IMR-90 (cell line): Measurements from ENCODE around the gene NIT1. TPM values are rescaled to one million over a fixed set of nuclear protein-coding genes. Genes with fewer than 3 reads are reported as not detected.

Experiments used
- ATAC-seq: fragments of 200-7000 bp; cut with Tn5 transposase; 2 replicates; pipeline ENCODE4 v1.9.1; 2020; ENCODE audit warnings: low read depth, mild to moderate bottlenecking, moderate library complexity
- BruUV-seq: library from RNA; stranded (reverse); fragments of 400-500 nt; replicated peaks from 2 replicates; lab custom pipeline; 2021; lab: Mats Ljungman, UMichigan
- CTCF ChIA-PET: fragments of 300-600 bp; formaldehyde crosslinking; extraction: SDS; loops from one replicate; lab custom pipeline; 2021; ENCODE audit warnings: antibody characterized with exemption; lab: Yijun Ruan, JAX
- POLR2A ChIA-PET: fragments of 300-600 bp; sonication (Branson Sonifier 250); formaldehyde crosslinking; loops from one replicate; lab custom pipeline; 2022; ENCODE audit warnings: antibody characterized with exemption; ENCODE audit not compliant: unreplicated experiment; lab: Charles Lee
- DNase-seq: peaks from one replicate; pipeline ENCODE4 v3.0.0; 2013
- H2AFZ ChIP-seq: replicated peaks from 2 replicates; pipeline ENCODE3; 2013; ENCODE audit warnings: low read length, mild to moderate bottlenecking; ENCODE audit not compliant: poor library complexity
- H2AK5ac ChIP-seq: 2 replicates; pipeline ENCODE4 v1.6.1; 2013; ENCODE audit warnings: low read depth, low read length, inconsistent platforms
- H2AK9ac ChIP-seq: replicated peaks from 2 replicates; pipeline ENCODE3; 2013; ENCODE audit warnings: mild to moderate bottlenecking, low read depth, low read length, moderate library complexity; ENCODE audit not compliant: poor library complexity
- H2BK120ac ChIP-seq: 2 replicates; pipeline ENCODE4 v1.6.1; 2013; ENCODE audit warnings: low read depth, low read length, inconsistent platforms
- H2BK15ac ChIP-seq: 3 replicates; pipeline ENCODE4 v1.6.1; 2013; ENCODE audit warnings: low read depth, low read length, inconsistent platforms
- H2BK20ac ChIP-seq: 2 replicates; pipeline ENCODE4 v1.6.1; 2013; ENCODE audit warnings: low read depth, mild to moderate bottlenecking, inconsistent platforms, low read length, moderate library complexity
- H2BK5ac ChIP-seq: 2 replicates; pipeline ENCODE4 v1.6.1; 2013; ENCODE audit warnings: mild to moderate bottlenecking, low read depth, low read length, inconsistent platforms; ENCODE audit not compliant: poor library complexity, severe bottlenecking
- H3K14ac ChIP-seq: replicated peaks from 2 replicates; pipeline ENCODE4 v1.6.1; 2013; ENCODE audit warnings: low read depth, low read length, inconsistent platforms
- H3K18ac ChIP-seq: 2 replicates; pipeline ENCODE4 v1.6.1; 2013; ENCODE audit warnings: low read depth, low read length, control low read depth
- H3K23ac ChIP-seq: 2 replicates; pipeline ENCODE4 v1.6.1; 2013; ENCODE audit warnings: low read depth, low read length, inconsistent platforms
- H3K27ac ChIP-seq: 2 replicates; pipeline ENCODE4 v1.5.1; 2013; ENCODE audit warnings: mild to moderate bottlenecking, control low read depth, low read length; ENCODE audit not compliant: insufficient read depth
- H3K27me3 ChIP-seq: 2 replicates; pipeline ENCODE4 v1.6.1; 2013; ENCODE audit warnings: low read length; ENCODE audit not compliant: control insufficient read depth, insufficient read depth
- H3K36me3 ChIP-seq: 2 replicates; pipeline ENCODE4 v1.6.1; 2013; ENCODE audit warnings: low read length, mixed read lengths; ENCODE audit not compliant: control insufficient read depth, insufficient read depth
- H3K4ac ChIP-seq: 2 replicates; pipeline ENCODE4 v1.6.1; 2013; ENCODE audit warnings: low read depth, low read length, inconsistent platforms
- H3K4me1 ChIP-seq: 2 replicates; pipeline ENCODE4 v1.6.1; 2013; ENCODE audit warnings: low read length, mixed read lengths; ENCODE audit not compliant: control insufficient read depth, insufficient read depth
- H3K4me2 ChIP-seq: 2 replicates; pipeline ENCODE4 v1.6.1; 2013; ENCODE audit warnings: low read depth, mild to moderate bottlenecking, control low read depth, low read length, moderate library complexity
- H3K4me3 ChIP-seq: 2 replicates; pipeline ENCODE4 v1.5.1; 2013; ENCODE audit warnings: low read depth, mild to moderate bottlenecking, control low read depth, low read length, moderate library complexity; ENCODE audit not compliant: insufficient read depth
- H3K56ac ChIP-seq: 2 replicates; pipeline ENCODE4 v1.6.1; 2013; ENCODE audit warnings: low read length, inconsistent platforms; ENCODE audit not compliant: insufficient read depth; ENCODE audit errors: extremely low read depth
- H3K79me1 ChIP-seq, 2 experiments: 2 replicates each; pipeline ENCODE4 v1.6.1; 2013; ENCODE audit warnings: low read length in 2 of 2, inconsistent platforms in 1 of 2, low read depth in 1 of 2
- H3K9ac ChIP-seq: 2 replicates; pipeline ENCODE4 v1.6.1; 2013; ENCODE audit warnings: low read depth, low read length, control low read depth
- H3K9me1 ChIP-seq: 2 replicates; pipeline ENCODE4 v1.6.1; 2013; ENCODE audit warnings: low read length, inconsistent platforms; ENCODE audit not compliant: insufficient read depth
- H3K9me3 ChIP-seq: 2 replicates; pipeline ENCODE4 v1.6.1; 2013; ENCODE audit warnings: low read length; ENCODE audit not compliant: control insufficient read depth, insufficient read depth
- H4K20me1 ChIP-seq: 2 replicates; pipeline ENCODE4 v1.6.1; 2013; ENCODE audit warnings: low read length, inconsistent platforms; ENCODE audit not compliant: insufficient read depth
- H4K5ac ChIP-seq: 2 replicates; pipeline ENCODE4 v1.6.1; 2013; ENCODE audit warnings: mild to moderate bottlenecking, low read depth, low read length, control low read depth
- H4K8ac ChIP-seq, 2 experiments: 2 replicates each; pipeline ENCODE4 v1.6.1; 2013; ENCODE audit warnings: low read depth in 2 of 2, low read length in 2 of 2, control low read depth in 1 of 2, inconsistent platforms in 1 of 2
- H4K91ac ChIP-seq: 2 replicates; pipeline ENCODE4 v1.6.1; 2013; ENCODE audit warnings: low read depth, low read length, inconsistent platforms; ENCODE audit not compliant: insufficient read depth
- CEBPB ChIP-seq: IDR thresholded peaks from 2 replicates; pipeline ENCODE4 v1.6.1; 2012; ENCODE audit warnings: low read depth, low read length, improper control_type of control experiment
- ELK1 ChIP-seq: fragments of 150-350 bp; IDR thresholded peaks from 2 replicates; pipeline ENCODE4 v1.6.1; 2016; ENCODE audit warnings: low read depth, mild to moderate bottlenecking, low read length, moderate library complexity, borderline replicate concordance
- FOS ChIP-seq: fragments of 150-350 bp; IDR thresholded peaks from 2 replicates; pipeline ENCODE4 v1.6.1; 2016; ENCODE audit warnings: low read depth, low read length
- MAZ ChIP-seq: IDR thresholded peaks from 2 replicates; pipeline ENCODE4 v1.6.1; 2012; ENCODE audit warnings: low read depth, mild to moderate bottlenecking, low read length, improper control_type of control experiment, moderate library complexity, borderline replicate concordance
- RFX5 ChIP-seq: IDR thresholded peaks from 2 replicates; pipeline ENCODE4 v1.8.0; 2012; ENCODE audit warnings: low read depth, mild to moderate bottlenecking, low read length, moderate library complexity
- SMC3 ChIP-seq: fragments of 150-350 bp; IDR thresholded peaks from 2 replicates; pipeline ENCODE4 v1.6.1; 2016; ENCODE audit warnings: low read depth, mild to moderate bottlenecking, antibody characterized with exemption, low read length, moderate library complexity
- WGBS, 2 experiments: methylation state at CpG; one replicate each; pipeline versions ENCODE4 v1.1.5 to v1.1.7; 2013; ENCODE audit warnings: missing lambda C conversion rate in 2 of 2; ENCODE audit not compliant: insufficient read length in 1 of 2; ENCODE audit errors: extremely low coverage in 2 of 2; 5-methylcytosine and 5-hydroxymethylcytosine counted together
- dilution Hi-C: fragments of 300-500 bp; cut with HindIII; formaldehyde crosslinking; loops from one replicate; pipeline ENCODE4 v1.14.3; 2018; ENCODE audit warnings: low sequenced_read_pairs; ENCODE audit not compliant: unreplicated experiment
- in situ Hi-C: fragments of 300-500 bp; cut with MboI; formaldehyde crosslinking; loops from 3 replicates; pipeline ENCODE4 v1.14.3; 2019; ENCODE audit warnings: low sequenced_read_pairs, inconsistent platforms, mixed read lengths
- intact Hi-C: fragments of 100-400 bp; cut with micrococcal nuclease; formaldehyde crosslinking; loops from 2 replicates; pipeline ENCODE4 v1.10.0; 2022
- polyA plus RNA-seq, 3 experiments: library from polyadenylated mRNA; depleted of rRNA; stranded (reverse); fragments of >200 nt; gene quantifications; 2 replicates each; pipeline ENCODE4 v1.2.3, GENCODE V29; 2012; ENCODE audit warnings: low replicate concordance in 1 of 3
- total RNA-seq: library from RNA; depleted of rRNA; stranded (reverse); fragments of >200 nt; gene quantifications from 2 replicates; pipeline ENCODE4 v1.2.3, GENCODE V29; 2012

NIT1 gene
- total and polyA plus RNA-seq, 2 of the 4 experiments (the other 2 are of a cell fraction), result 22.8 to 33.6 TPM

DNA sequence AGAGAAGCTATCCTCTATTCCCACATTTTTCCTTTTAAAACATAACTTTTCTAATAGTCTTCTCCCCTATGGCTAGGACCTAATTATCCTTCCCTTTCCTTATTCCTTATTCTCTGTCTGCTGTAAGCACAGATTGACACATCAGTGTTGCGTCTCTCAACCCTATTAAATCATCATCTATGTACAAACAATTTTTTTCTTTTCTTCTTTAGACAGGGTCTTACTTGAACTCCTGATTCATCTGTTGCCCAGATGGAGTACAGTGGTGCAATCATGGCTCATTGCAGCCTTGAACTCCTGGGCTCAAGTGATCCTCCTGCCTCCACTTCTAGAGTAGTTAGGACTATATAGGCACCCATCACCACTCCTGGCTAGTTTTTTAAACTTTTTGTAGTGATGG is 11.5 kb upstream of the NIT1 start:
- no peak overlapping the region for H2AK9ac ChIP-seq
- no peak overlapping the region for H3K27ac ChIP-seq
- in situ Hi-C loops (no loop called here), intact Hi-C loops (no loop called here), dilution Hi-C loops (no loop called here)
- no peak overlapping the region for H3K18ac ChIP-seq
- no peaks in the 10 kb centered on the region for H3K9me3 ChIP-seq
- TF ChIP-seq RFX5, result no peak
- TF ChIP-seq CEBPB, result no peak
- no peak for TF ChIP-seq MAZ
- TF ChIP-seq FOS, result no peak
- TF ChIP-seq ELK1, result no peak
- no peak for TF ChIP-seq SMC3
- DNase-seq (no peak), ATAC-seq (no peak)
- no peak overlapping the region for H3K4me3 ChIP-seq
- no peak overlapping the region for H3K9ac ChIP-seq
- no peak overlapping the region for H2BK15ac ChIP-seq
- H2AK5ac ChIP-seq, result no peak overlapping the region
- H4K5ac ChIP-seq, result no peak overlapping the region
- H2BK120ac ChIP-seq, result no peak overlapping the region
- H3K4me2 ChIP-seq, result no peak overlapping the region
- no peak overlapping the region for H3K14ac ChIP-seq
- H3K79me1 ChIP-seq, result peaks cover 11 to 56% of the 10 kb centered on the region in 2 experiments
- H3K27me3 ChIP-seq, result no peaks in the 10 kb centered on the region
- BruUV-seq, result no TSS peak
- H3K4ac ChIP-seq, result no peak overlapping the region
- no peak overlapping the region for H2BK20ac ChIP-seq
- no peak overlapping the region for H2AFZ ChIP-seq
- H3K23ac ChIP-seq, result no peak overlapping the region
- POLR2A ChIA-PET, result no interaction called here
- H4K20me1 ChIP-seq, result peaks cover 44% of the 10 kb centered on the region
- no peak overlapping the region for H4K91ac ChIP-seq
- CTCF ChIA-PET, result interaction anchor here (1.4 kb wide), 1 partner anchor 9 kb away, joined by 4 read pairs; no protein-coding TSS in a partner anchor
- no peak overlapping the region for H3K56ac ChIP-seq
- no peaks in the 10 kb centered on the region for H3K4me1 ChIP-seq
- no peak overlapping the region for H2BK5ac ChIP-seq
- H3K9me1 ChIP-seq, result no peaks in the 10 kb centered on the region
- 80% methylated on average over 1 of the region's 1 CpG; no CpG with 5 or more reads in 1 of the 2 experiments for WGBS, 2 experiments
- H3K36me3 ChIP-seq, result peaks cover 15% of the 10 kb centered on the region
- H4K8ac ChIP-seq, result no peak overlapping the region
